Activated CD8-positive, alpha-beta T cell treated with anti-CD3 and anti-CD28 coated beads for 36 hours (primary cell): ENCODE results near the gene SYTL1. TPM values are rescaled to one million over a fixed set of nuclear protein-coding genes. Genes with fewer than 3 reads are reported as not detected.

Experiments
- ATAC-seq: fragments of 200-7000 bp; cut with Tn5 transposase; one replicate; pipeline ENCODE4 v1.10.0; 2021; ENCODE audit warnings: mild to moderate bottlenecking, moderate library complexity
- CTCF ChIA-PET: fragments of 350-600 bp; sonication (Branson Sonifier 250); formaldehyde crosslinking; loops from one replicate; lab custom pipeline; 2021; ENCODE audit warnings: antibody characterized with exemption; lab: Charles Lee
- POLR2A ChIA-PET: fragments of 350-600 bp; sonication (Branson Sonifier 250); formaldehyde crosslinking; loops from one replicate; lab custom pipeline; 2021; ENCODE audit warnings: antibody characterized with exemption; lab: Charles Lee
- DNase-seq: peaks from one replicate; pipeline ENCODE4 v3.0.0-alpha.2; 2020
- H3K27ac Mint-ChIP-seq: one replicate; pipeline ENCODE4 v1.8.0; 2021; ENCODE audit warnings: mild to moderate bottlenecking, mixed read lengths
- H3K27me3 Mint-ChIP-seq: one replicate; pipeline ENCODE4 v1.8.0; 2021; ENCODE audit warnings: mixed read lengths
- H3K36me3 Mint-ChIP-seq: one replicate; pipeline ENCODE4 v1.8.0; 2021; ENCODE audit warnings: low read depth, mixed read lengths
- H3K4me1 Mint-ChIP-seq: one replicate; pipeline ENCODE4 v1.8.0; 2021; ENCODE audit warnings: low read depth, mixed read lengths
- H3K4me3 Mint-ChIP-seq: one replicate; pipeline ENCODE4 v1.8.0; 2021; ENCODE audit warnings: mild to moderate bottlenecking, moderate library complexity, mixed read lengths
- H3K9me3 Mint-ChIP-seq: one replicate; pipeline ENCODE4 v1.8.0; 2021; ENCODE audit warnings: mixed read lengths
- intact Hi-C: fragments of 100-400 bp; cut with micrococcal nuclease; formaldehyde crosslinking; loops from one replicate; pipeline ENCODE4 v1.10.0; 2022
- total RNA-seq, 2 experiments: library from RNA; stranded (reverse); gene quantifications; one replicate each; pipeline ENCODE4 v1.2.3, GENCODE V29; 2021
- TF ChIP-seq, protein P1 (sequence below): fragments of 200-600 bp; IDR thresholded peaks from one replicate; pipeline ENCODE4 v1.8.0; 2022; ENCODE audit warnings: antibody characterized with exemption, mild to moderate bottlenecking

Gene SYTL1
- total RNA-seq, 2 experiments from 2014 or later = 77.7 to 80.6 TPM

DNA sequence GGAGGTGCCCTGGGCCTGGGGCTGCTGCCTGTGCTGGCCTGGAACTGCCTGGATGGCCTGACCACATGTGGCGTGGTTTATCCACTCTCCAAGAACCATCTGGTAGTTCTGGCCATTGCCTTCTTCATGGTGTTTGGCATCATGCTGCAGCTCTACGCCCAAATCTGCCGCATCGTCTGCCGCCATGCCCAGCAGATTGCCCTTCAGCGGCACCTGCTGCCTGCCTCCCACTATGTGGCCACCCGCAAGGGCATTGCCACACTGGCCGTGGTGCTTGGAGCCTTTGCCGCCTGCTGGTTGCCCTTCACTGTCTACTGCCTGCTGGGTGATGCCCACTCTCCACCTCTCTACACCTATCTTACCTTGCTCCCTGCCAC is 52.4 kb downstream of the SYTL1 start:
- DNase-seq = no peak
- no peaks in the 10 kb centered on the region for H3K27me3 Mint-ChIP-seq
- ChIA-PET CTCF (interaction anchor here (0.8 to 12.1 kb wide), 26 partner anchors 9 to 268 kb away, joined by 3 to 293 read pairs (median 7); partner anchors contain the start of genes AHDC1, CD164L2, MAP3K6 and SYTL1), POLR2A (interaction anchor here (1.3 to 1.7 kb wide), 4 partner anchors 71 to 268 kb away, joined by 3 to 5 read pairs (median 3); no protein-coding TSS in a partner anchor)
- ATAC-seq = no peak
- H3K9me3 Mint-ChIP-seq = no peaks in the 10 kb centered on the region
- peak overlapping the region; percentile 43 for H3K4me3 Mint-ChIP-seq
- H3K36me3 Mint-ChIP-seq = no peaks in the 10 kb centered on the region
- peaks cover 17% of the 10 kb centered on the region for H3K4me1 Mint-ChIP-seq
- intact Hi-C loops = loop anchor here (2.0 to 10.0 kb wide), 4 partner anchors 49 to 271 kb away; partner anchors contain the start of gene SYTL1
- no peak overlapping the region for H3K27ac Mint-ChIP-seq
- TF ChIP-seq, protein P1, sequence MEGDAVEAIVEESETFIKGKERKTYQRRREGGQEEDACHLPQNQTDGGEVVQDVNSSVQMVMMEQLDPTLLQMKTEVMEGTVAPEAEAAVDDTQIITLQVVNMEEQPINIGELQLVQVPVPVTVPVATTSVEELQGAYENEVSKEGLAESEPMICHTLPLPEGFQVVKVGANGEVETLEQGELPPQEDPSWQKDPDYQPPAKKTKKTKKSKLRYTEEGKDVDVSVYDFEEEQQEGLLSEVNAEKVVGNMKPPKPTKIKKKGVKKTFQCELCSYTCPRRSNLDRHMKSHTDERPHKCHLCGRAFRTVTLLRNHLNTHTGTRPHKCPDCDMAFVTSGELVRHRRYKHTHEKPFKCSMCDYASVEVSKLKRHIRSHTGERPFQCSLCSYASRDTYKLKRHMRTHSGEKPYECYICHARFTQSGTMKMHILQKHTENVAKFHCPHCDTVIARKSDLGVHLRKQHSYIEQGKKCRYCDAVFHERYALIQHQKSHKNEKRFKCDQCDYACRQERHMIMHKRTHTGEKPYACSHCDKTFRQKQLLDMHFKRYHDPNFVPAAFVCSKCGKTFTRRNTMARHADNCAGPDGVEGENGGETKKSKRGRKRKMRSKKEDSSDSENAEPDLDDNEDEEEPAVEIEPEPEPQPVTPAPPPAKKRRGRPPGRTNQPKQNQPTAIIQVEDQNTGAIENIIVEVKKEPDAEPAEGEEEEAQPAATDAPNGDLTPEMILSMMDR = no peak

DNA sequence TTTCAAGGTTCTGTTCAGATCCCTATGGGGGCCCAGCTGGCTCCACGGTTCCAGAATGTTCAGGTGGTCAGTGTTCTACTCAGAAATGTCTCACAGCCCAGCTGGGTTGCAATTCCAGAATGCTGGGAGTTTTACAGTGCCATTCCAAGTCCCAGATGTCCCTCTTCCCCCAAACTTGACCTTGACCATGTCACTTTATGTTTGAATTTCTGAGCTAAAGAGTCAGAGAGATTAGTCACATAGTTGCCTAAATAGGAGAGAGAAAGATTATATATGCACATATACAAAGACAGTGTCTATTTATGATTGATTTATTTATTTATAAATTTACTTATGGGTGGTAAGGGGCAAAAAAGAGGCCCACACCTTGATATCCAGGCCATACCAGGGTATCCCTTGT is 53.1 kb downstream of the SYTL1 start:
- Mint-ChIP-seq H3K4me1 (peaks cover 17% of the 10 kb centered on the region), H3K36me3 (no peaks in the 10 kb centered on the region), H3K9me3 (no peaks in the 10 kb centered on the region), H3K27me3 (no peaks in the 10 kb centered on the region), H3K4me3 (no peak overlapping the region), H3K27ac (no peak overlapping the region)
- CTCF ChIA-PET = interaction anchor here (0.8 to 12.1 kb wide), 36 partner anchors 8 to 350 kb away, joined by 3 to 293 read pairs (median 6); partner anchors contain the start of genes AHDC1, CD164L2, MAP3K6 and SYTL1
- intact Hi-C loops = loop anchor here (2.0 to 10.0 kb wide), 4 partner anchors 50 to 270 kb away; partner anchors contain the start of gene SYTL1
- TF ChIP-seq, protein P1 = no peak
- DNase-seq (no peak), ATAC-seq (no peak)
- POLR2A ChIA-PET = interaction anchor here (1.3 to 1.7 kb wide), 5 partner anchors 71 to 268 kb away, joined by 3 to 5 read pairs (median 3); no protein-coding TSS in a partner anchor

DNA sequence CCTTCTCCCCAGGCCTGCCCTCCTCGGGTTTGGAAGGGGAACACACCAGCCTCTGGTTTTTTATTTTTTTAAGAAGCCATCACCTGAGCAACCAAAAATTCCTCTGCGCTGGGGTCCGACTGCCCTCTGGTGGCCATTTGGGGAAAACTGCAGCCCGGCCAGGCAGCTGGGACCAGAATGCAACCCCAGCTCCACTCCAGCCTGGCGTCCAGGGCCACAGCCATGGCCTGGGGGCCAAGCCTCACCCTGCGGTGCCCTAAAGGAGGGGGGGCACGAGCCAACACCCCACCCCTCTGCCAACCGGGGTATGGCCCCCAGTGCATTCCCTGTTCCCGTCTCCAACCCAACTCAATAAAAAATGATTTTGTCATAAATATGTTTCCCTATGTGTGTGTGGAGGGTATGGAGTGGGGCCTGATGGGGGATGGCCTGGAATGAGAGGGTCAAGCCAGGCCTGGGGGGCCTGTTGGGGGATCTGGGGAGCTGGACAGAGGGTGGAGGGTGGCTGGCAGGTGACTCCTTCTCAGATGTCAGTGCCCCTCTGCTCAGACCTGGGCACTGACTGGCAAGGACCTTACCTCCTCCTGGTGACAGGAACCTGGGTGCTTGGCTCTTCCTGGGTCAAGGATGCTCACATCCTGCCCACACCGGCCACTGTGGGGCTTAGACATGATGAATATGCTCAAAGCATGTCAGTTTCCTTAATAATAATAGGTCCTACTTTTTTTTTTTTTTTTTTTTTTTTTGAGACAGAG is 53.8 kb downstream of the SYTL1 start:
- POLR2A ChIA-PET = interaction anchor here (1.2 to 1.7 kb wide), 6 partner anchors 72 to 267 kb away, joined by 3 to 5 read pairs (median 3); no protein-coding TSS in a partner anchor
- TF ChIP-seq, protein P1 = peak; percentile 99
- Mint-ChIP-seq H3K36me3 (no peaks in the 10 kb centered on the region), H3K4me1 (peaks cover 17% of the 10 kb centered on the region), H3K4me3 (no peak overlapping the region), H3K27me3 (no peaks in the 10 kb centered on the region), H3K27ac (no peak overlapping the region), H3K9me3 (no peaks in the 10 kb centered on the region)
- peak; percentile 44 for ATAC-seq
- peak; percentile 87 for DNase-seq
- intact Hi-C loops = loop anchor here (2.0 to 10.0 kb wide), 3 partner anchors 51 to 269 kb away; partner anchors contain the start of gene SYTL1
- CTCF ChIA-PET = interaction anchor here (0.6 to 12.1 kb wide), 41 partner anchors 8 to 351 kb away, joined by 3 to 293 read pairs (median 5); partner anchors contain the start of genes AHDC1, MAP3K6, SYTL1 and WASF2

- intact Hi-C loops = loop anchor here (10.0 kb wide), 2 partner anchors 52 to 268 kb away; partner anchors contain the start of gene SYTL1
- no peak overlapping the region for H3K4me3 Mint-ChIP-seq
- no peaks in the 10 kb centered on the region for H3K27me3 Mint-ChIP-seq
- H3K27ac Mint-ChIP-seq = no peak overlapping the region
- ChIA-PET POLR2A (interaction anchor here (0.8 to 2.8 kb wide), 3 partner anchors 40 to 101 kb away, joined by 3 to 10 read pairs (median 3); no protein-coding TSS in a partner anchor), CTCF (interaction anchor here (0.8 to 12.1 kb wide), 12 partner anchors 10 to 266 kb away, joined by 3 to 293 read pairs (median 16); partner anchors contain the start of gene AHDC1)
- TF ChIP-seq, protein P1 = no peak
- no peaks in the 10 kb centered on the region for H3K36me3 Mint-ChIP-seq
- ATAC-seq (no peak), DNase-seq (no peak)
- H3K4me1 Mint-ChIP-seq = peaks cover 12% of the 10 kb centered on the region
- H3K9me3 Mint-ChIP-seq = no peaks in the 10 kb centered on the region
Observed at GRCh38 chr1:27397110-27397509, 55.3 kb downstream of the SYTL1 start.
